ENCODE data around the gene IGSF3.
"Not testable (repeated sequence)": the region's sequence is repeated elsewhere in the genome, so short reads cannot be mapped to it uniquely, and the experiment has no call there.

GRCh38 chr1:116642311-116643280 is 24.9 kb downstream of the IGSF3 start:
- TF ChIP-seq, protein P1, sequence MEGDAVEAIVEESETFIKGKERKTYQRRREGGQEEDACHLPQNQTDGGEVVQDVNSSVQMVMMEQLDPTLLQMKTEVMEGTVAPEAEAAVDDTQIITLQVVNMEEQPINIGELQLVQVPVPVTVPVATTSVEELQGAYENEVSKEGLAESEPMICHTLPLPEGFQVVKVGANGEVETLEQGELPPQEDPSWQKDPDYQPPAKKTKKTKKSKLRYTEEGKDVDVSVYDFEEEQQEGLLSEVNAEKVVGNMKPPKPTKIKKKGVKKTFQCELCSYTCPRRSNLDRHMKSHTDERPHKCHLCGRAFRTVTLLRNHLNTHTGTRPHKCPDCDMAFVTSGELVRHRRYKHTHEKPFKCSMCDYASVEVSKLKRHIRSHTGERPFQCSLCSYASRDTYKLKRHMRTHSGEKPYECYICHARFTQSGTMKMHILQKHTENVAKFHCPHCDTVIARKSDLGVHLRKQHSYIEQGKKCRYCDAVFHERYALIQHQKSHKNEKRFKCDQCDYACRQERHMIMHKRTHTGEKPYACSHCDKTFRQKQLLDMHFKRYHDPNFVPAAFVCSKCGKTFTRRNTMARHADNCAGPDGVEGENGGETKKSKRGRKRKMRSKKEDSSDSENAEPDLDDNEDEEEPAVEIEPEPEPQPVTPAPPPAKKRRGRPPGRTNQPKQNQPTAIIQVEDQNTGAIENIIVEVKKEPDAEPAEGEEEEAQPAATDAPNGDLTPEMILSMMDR (IDR thresholded peaks at IDR 0.05; ENCODE audit: insufficient read depth, low read length): not testable (repeated sequence)
- TF ChIP-seq, protein P2, sequence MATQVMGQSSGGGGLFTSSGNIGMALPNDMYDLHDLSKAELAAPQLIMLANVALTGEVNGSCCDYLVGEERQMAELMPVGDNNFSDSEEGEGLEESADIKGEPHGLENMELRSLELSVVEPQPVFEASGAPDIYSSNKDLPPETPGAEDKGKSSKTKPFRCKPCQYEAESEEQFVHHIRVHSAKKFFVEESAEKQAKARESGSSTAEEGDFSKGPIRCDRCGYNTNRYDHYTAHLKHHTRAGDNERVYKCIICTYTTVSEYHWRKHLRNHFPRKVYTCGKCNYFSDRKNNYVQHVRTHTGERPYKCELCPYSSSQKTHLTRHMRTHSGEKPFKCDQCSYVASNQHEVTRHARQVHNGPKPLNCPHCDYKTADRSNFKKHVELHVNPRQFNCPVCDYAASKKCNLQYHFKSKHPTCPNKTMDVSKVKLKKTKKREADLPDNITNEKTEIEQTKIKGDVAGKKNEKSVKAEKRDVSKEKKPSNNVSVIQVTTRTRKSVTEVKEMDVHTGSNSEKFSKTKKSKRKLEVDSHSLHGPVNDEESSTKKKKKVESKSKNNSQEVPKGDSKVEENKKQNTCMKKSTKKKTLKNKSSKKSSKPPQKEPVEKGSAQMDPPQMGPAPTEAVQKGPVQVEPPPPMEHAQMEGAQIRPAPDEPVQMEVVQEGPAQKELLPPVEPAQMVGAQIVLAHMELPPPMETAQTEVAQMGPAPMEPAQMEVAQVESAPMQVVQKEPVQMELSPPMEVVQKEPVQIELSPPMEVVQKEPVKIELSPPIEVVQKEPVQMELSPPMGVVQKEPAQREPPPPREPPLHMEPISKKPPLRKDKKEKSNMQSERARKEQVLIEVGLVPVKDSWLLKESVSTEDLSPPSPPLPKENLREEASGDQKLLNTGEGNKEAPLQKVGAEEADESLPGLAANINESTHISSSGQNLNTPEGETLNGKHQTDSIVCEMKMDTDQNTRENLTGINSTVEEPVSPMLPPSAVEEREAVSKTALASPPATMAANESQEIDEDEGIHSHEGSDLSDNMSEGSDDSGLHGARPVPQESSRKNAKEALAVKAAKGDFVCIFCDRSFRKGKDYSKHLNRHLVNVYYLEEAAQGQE (IDR thresholded peaks at IDR 0.05; ENCODE audit: insufficient replicate concordance, low read depth): not testable (repeated sequence)
- TF ChIP-seq GABPA (IDR thresholded peaks at IDR 0.05; ENCODE audit: low read depth); POLR2AphosphoS5 (IDR thresholded peaks at IDR 0.05; ENCODE audit: low read depth); SPI1 (IDR thresholded peaks at IDR 0.05; ENCODE audit: borderline replicate concordance, low read depth): not testable (repeated sequence)
